ENCODE measurements around the gene LPAR3. TPM values are rescaled to one million over a fixed set of nuclear protein-coding genes. Genes with fewer than 3 reads are reported as not detected.

LPAR3 gene
- total RNA-seq, 2 donors from 2014 or later = 40.4 to 56.7 TPM

- DNase-seq (ENCODE audit: low spot score) = no peak
These were observed 116.4 kb downstream of the LPAR3 start for GRCh38 chr1:84776639-84777038.

GRCh38 chr1:84775535-84775920 is 117.5 kb downstream of the LPAR3 start:
- Histone ChIP-seq H3K9me3 (no peaks in the 10 kb centered on the region), H3K27ac (no peak overlapping the region), H3K27me3 (no peaks in the 10 kb centered on the region), H3K4me3 (no peak overlapping the region), H3K4me1 (no peaks in the 10 kb centered on the region), H3K36me3 (no peaks in the 10 kb centered on the region)
- TF ChIP-seq CTCF (IDR thresholded peaks at IDR 0.05) = no peak
- no peak for DNase-seq (ENCODE audit: low spot score)

More at GRCh38 chr1:84776639-84777038, 116.4 kb downstream of the LPAR3 start:
- Histone ChIP-seq H3K27me3 (no peaks in the 10 kb centered on the region), H3K36me3 (no peaks in the 10 kb centered on the region), H3K4me1 (no peaks in the 10 kb centered on the region), H3K27ac (no peak overlapping the region), H3K9me3 (no peaks in the 10 kb centered on the region), H3K4me3 (no peak overlapping the region)
- TF ChIP-seq CTCF (IDR thresholded peaks at IDR 0.05) = no peak

DNA sequence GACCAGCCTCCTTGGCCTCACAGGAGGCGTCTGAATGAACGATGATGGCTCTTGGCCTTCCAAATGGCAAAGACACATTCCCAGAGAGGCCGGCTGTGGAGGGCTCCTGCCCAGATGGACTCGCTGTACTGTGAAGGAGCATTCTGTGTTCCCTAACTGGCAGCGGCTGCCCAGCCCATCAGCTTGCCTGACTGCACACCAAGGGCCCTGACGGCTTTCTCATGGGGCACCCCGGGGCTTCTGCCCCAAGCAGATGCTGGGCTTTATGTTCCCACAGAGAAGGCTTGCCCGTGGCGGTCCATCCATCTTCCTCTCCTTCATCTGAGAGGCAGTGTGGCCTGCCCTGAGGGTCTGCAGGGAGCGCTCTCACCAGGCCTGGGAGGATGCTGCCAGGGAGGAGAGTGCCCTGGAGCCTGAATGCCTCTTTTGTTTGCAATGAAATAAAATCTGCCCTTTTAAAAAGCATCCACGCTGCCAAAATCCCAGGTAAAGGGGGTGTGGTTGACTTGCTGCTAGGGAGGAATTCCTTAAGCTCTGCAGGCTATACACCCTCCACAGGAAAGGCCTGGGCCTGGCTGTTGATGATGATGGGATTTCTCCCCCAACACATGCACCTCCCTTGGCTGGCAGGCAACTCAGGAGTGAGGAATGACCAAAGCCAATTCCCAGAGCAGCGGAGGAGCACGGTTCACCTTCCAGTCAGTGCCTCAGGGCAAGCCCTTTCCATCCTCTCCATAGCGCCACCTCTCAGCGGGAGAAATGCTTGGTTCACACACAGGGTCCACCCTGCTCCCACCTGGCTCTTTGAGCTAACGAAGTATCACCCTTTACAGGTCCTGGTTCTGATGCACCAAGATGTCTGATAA is 118.1 kb downstream of the LPAR3 start:
- no peak for DNase-seq (ENCODE audit: low spot score)
- Histone ChIP-seq H3K9me3 (no peaks in the 10 kb centered on the region), H3K4me1 (no peaks in the 10 kb centered on the region), H3K27ac (no peak overlapping the region), H3K36me3 (no peaks in the 10 kb centered on the region), H3K27me3 (no peaks in the 10 kb centered on the region), H3K4me3 (no peak overlapping the region)
- TF ChIP-seq CTCF (IDR thresholded peaks at IDR 0.05) = no peak

DNA sequence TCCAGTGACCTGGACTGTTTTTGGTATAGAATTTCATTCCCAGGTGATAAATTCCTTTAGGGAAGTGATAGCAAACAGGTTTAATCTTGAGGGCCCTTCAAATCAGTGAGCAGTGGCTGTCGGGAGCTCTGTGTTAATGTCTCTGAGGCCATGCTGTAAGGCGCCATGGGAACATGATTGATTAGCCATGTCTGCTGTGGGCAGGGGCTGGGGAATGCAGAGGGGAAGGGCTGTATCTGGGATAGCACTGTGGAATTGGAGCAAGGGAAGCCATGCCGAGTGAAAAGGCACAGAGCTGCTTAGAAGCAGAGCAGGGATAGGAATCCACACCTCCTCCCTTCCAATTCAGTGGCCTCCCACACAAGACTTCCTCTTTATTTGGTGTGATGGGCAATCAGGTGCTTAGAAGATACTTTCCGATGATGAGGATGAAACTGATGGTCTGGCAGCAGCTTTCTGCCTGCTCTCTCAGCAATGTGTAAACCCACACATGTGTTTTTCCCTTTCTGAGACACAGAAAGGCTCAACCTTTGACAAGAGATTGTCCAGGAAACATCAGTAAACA is 119.0 kb downstream of the LPAR3 start:
- no peak overlapping the region for H3K4me3 ChIP-seq
- DNase-seq (ENCODE audit: low spot score) = no peak
- H3K27me3 ChIP-seq = no peaks in the 10 kb centered on the region
- no peaks in the 10 kb centered on the region for H3K9me3 ChIP-seq
- no peak overlapping the region for H3K27ac ChIP-seq
- no peaks in the 10 kb centered on the region for H3K4me1 ChIP-seq
- no peak for TF ChIP-seq CTCF (IDR thresholded peaks at IDR 0.05)
- no peaks in the 10 kb centered on the region for H3K36me3 ChIP-seq

GRCh38 chr1:84773195-84773594 is 119.8 kb downstream of the LPAR3 start:
- Histone ChIP-seq H3K9me3 (no peaks in the 10 kb centered on the region), H3K27ac (no peak overlapping the region), H3K36me3 (no peaks in the 10 kb centered on the region), H3K4me3 (no peak overlapping the region), H3K27me3 (no peaks in the 10 kb centered on the region), H3K4me1 (no peaks in the 10 kb centered on the region)
- DNase-seq (ENCODE audit: low spot score) = no peak
- no peak for TF ChIP-seq CTCF (IDR thresholded peaks at IDR 0.05)
